Measurements from ENCODE around the gene MUC4.

Gene MUC4

DNA sequence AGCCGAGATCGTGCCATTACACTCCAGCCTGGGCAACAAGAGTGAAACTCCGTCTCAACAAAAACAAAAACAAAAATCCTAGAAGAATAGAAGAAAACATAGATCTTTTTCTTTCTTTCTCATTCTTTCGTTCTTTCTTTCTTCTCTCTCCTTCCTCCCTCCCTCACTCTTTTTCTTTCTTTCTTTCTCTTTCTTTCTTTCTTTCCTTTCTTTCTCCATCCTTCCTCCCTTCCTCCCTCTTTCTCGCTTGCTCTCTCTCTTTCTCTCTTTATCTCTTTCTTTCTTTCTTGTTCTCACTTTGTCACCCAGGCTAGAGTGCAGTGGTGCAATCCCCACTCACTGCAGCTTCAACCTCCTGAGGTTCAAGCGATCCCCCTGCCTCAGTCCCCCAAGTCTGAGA lies 33.8 kb upstream of the MUC4 start:
- Histone ChIP-seq H3K9me3 (ENCODE audit: control insufficient read depth, insufficient read depth, low read length) (no peaks in the 10 kb centered on the region), H3K27ac (ENCODE audit: low read depth, low read length) (no peak overlapping the region), H3K4me3 (ENCODE audit: low read length) (no peak overlapping the region), H3K4me2 (ENCODE audit: low read length) (no peak overlapping the region), H3K36me3 (ENCODE audit: control insufficient read depth, low read length) (no peaks in the 10 kb centered on the region), H3K79me2 (ENCODE audit: control insufficient read depth, low read length) (no peaks in the 10 kb centered on the region), H4K20me1 (ENCODE audit: control insufficient read depth, insufficient read depth, low read depth, low read length) (no peaks in the 10 kb centered on the region), H3K27me3 (ENCODE audit: control insufficient read depth, low read length) (peaks cover 7% of the 10 kb centered on the region; the same call in 1 of the 2 replicates), H3K9me2 (replicated peaks; ENCODE audit: control insufficient read depth, low read length) (no peaks in the 10 kb centered on the region), H3K4me1 (ENCODE audit: control insufficient read depth, low read length) (no peaks in the 10 kb centered on the region), H3F3A (ENCODE audit: control insufficient read depth, insufficient read depth) (no peaks in the 10 kb centered on the region)
- TF ChIP-seq, protein P1, sequence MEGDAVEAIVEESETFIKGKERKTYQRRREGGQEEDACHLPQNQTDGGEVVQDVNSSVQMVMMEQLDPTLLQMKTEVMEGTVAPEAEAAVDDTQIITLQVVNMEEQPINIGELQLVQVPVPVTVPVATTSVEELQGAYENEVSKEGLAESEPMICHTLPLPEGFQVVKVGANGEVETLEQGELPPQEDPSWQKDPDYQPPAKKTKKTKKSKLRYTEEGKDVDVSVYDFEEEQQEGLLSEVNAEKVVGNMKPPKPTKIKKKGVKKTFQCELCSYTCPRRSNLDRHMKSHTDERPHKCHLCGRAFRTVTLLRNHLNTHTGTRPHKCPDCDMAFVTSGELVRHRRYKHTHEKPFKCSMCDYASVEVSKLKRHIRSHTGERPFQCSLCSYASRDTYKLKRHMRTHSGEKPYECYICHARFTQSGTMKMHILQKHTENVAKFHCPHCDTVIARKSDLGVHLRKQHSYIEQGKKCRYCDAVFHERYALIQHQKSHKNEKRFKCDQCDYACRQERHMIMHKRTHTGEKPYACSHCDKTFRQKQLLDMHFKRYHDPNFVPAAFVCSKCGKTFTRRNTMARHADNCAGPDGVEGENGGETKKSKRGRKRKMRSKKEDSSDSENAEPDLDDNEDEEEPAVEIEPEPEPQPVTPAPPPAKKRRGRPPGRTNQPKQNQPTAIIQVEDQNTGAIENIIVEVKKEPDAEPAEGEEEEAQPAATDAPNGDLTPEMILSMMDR (IDR thresholded peaks at IDR 0.05; ENCODE audit: low read depth, low read length, poor library complexity, severe bottlenecking) = no peak
- TF ChIP-seq EZH2phosphoT487 (IDR thresholded peaks at IDR 0.05; ENCODE audit: borderline replicate concordance, low read length) = no peak

DNA sequence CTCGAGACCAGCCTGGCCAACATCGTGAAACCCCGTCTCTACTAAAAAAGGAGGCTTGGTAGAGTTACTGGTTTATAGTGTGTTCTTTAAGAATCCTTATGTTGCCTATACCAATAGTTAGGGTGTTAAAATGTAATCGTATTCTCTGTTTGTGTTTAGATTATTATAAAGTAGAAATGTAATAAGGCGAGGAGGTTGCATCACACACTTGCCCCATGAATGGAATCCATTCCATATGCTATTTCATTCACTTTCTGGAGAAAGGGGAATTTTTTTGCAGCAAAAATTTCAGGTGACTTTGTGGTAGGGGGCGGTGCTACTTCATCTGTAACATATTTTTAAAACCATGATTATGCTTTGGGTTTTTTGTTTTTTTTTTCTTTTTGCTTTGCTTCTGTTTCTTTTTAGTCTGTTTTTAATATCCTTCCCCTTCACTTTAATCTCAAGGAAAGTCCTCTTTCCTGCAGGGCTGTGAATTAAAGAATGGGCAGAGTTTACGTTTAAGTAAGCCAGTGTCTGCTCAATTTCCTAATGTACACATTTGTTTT lies 33.0 kb upstream of the MUC4 start:
- H3K4me2 ChIP-seq (ENCODE audit: low read length) = no peak overlapping the region
- no peaks in the 10 kb centered on the region for H3K79me2 ChIP-seq (ENCODE audit: control insufficient read depth, low read length)
- no peaks in the 10 kb centered on the region for H3F3A ChIP-seq (ENCODE audit: control insufficient read depth, insufficient read depth)
- H3K27me3 ChIP-seq (ENCODE audit: control insufficient read depth, low read length) = peaks cover 7% of the 10 kb centered on the region; the same call in 1 of the 2 replicates
- peaks cover under 1% of the 10 kb centered on the region; the same call in 1 of the 2 replicates for H3K4me1 ChIP-seq (ENCODE audit: control insufficient read depth, low read length)
- no peak for TF ChIP-seq EZH2phosphoT487 (IDR thresholded peaks at IDR 0.05; ENCODE audit: borderline replicate concordance, low read length)
- TF ChIP-seq, protein P1 (IDR thresholded peaks at IDR 0.05; ENCODE audit: low read depth, low read length, poor library complexity, severe bottlenecking) = no peak
- no peaks in the 10 kb centered on the region for H3K9me2 ChIP-seq (replicated peaks; ENCODE audit: control insufficient read depth, low read length)
- H3K27ac ChIP-seq (ENCODE audit: low read depth, low read length) = no peak overlapping the region
- no peak overlapping the region for H3K4me3 ChIP-seq (ENCODE audit: low read length)
- no peaks in the 10 kb centered on the region for H3K36me3 ChIP-seq (ENCODE audit: control insufficient read depth, low read length)
- H3K9me3 ChIP-seq (ENCODE audit: control insufficient read depth, insufficient read depth, low read length) = no peaks in the 10 kb centered on the region
- no peaks in the 10 kb centered on the region for H4K20me1 ChIP-seq (ENCODE audit: control insufficient read depth, insufficient read depth, low read depth, low read length)

DNA sequence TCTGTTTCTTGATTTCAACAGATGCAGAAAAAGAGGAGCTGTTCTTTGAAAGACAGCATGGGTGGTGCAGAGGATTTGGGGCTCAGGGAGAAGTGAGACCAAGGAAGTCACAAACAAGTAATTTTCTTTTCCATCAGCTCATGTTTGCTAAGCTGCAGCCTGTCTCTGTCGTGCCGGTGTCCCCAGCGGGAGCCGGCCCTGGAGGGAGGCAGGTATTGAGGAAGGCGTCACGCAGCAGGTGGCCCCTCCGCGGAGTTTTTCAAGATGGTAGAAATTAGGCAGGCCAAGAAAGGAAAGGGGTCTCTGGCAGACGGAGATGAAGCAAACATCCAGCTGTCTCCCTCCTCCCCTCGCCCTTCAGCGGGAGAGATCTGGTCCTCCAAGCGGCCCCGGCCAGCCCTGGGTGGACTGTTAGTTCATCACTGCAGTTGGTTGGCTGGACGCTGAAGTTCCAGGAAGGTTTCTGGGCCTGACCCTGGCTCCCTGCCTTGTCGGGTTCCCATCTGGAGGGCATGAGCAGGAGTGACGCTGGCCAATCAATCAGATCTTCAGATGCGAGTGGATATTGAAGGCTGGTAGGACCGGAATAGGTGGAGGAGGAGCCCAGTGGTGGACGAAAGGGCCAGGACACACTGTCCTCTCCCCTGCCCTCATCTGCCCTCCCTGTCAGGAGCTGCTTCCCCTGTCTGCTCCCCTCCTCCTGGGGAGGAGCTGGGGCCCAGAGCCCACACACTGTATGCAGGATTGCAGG lies 27.7 kb upstream of the MUC4 start:
- Histone ChIP-seq H4K20me1 (ENCODE audit: control insufficient read depth, insufficient read depth, low read depth, low read length) (no peaks in the 10 kb centered on the region), H3K9me2 (replicated peaks; ENCODE audit: control insufficient read depth, low read length) (no peaks in the 10 kb centered on the region), H3K4me1 (ENCODE audit: control insufficient read depth, low read length) (peaks cover 12% of the 10 kb centered on the region), H3K79me2 (ENCODE audit: control insufficient read depth, low read length) (no peaks in the 10 kb centered on the region), H3K36me3 (ENCODE audit: control insufficient read depth, low read length) (no peaks in the 10 kb centered on the region), H3F3A (ENCODE audit: control insufficient read depth, insufficient read depth) (no peaks in the 10 kb centered on the region), H3K9me3 (ENCODE audit: control insufficient read depth, insufficient read depth, low read length) (no peaks in the 10 kb centered on the region), H3K4me2 (ENCODE audit: low read length) (peak overlapping the region; percentile 30), H3K27ac (ENCODE audit: low read depth, low read length) (no peak overlapping the region), H3K4me3 (ENCODE audit: low read length) (no peak overlapping the region), H3K27me3 (ENCODE audit: control insufficient read depth, low read length) (0 out of 2 replicates have a peak, but pooled peaks cover 2% of the 10 kb centered on the region)
- TF ChIP-seq, protein P1 (IDR thresholded peaks at IDR 0.05; ENCODE audit: low read depth, low read length, poor library complexity, severe bottlenecking) = no peak
- TF ChIP-seq EZH2phosphoT487 (IDR thresholded peaks at IDR 0.05; ENCODE audit: borderline replicate concordance, low read length) = no peak
